Sigmoid colon (tissue), 7 donors: Measurements from ENCODE around the gene ADCY1. TPM values are rescaled to one million over a fixed set of nuclear protein-coding genes. Genes with fewer than 3 reads are reported as not detected.

Experiments used
- DNase-seq: peaks from one replicate; pipeline ENCODE4 v3.0.0-alpha.2; 2019
- H3K27ac ChIP-seq, 4 donors: fragments of 200-600 bp; sonication (generic); one replicate each; pipeline ENCODE4 v1.5.1; 2016 to 2019; ENCODE audit warnings: mild to moderate bottlenecking in 1 of 4
- H3K27me3 ChIP-seq, 3 donors: fragments of 200-600 bp; sonication (generic); one replicate each; pipeline ENCODE4 v1.5.1; 2019; ENCODE audit warnings: mild to moderate bottlenecking in 1 of 3
- H3K36me3 ChIP-seq, 4 donors: fragments of 200-600 bp; sonication (generic); one replicate each; pipeline ENCODE4 v1.5.1; 2016 to 2019
- H3K4me1 ChIP-seq, 4 donors: fragments of 200-600 bp; sonication (generic); one replicate each; pipeline ENCODE4 v1.5.1; 2017 to 2019
- H3K4me3 ChIP-seq, 4 donors: fragments of 200-600 bp; sonication (generic); one replicate each; pipeline ENCODE4 v1.5.1; 2017 to 2019; ENCODE audit warnings: mild to moderate bottlenecking in 2 of 4, moderate library complexity in 1 of 4
- H3K9me3 ChIP-seq, 4 donors: fragments of 200-600 bp in 3 of 4; sonication (generic) in 3 of 4; one replicate each; pipeline versions ENCODE4 v1.5.1 to v1.6.1; 2013 to 2019
- CTCF ChIP-seq, 4 experiments: fragments of 450-650 bp in 3 of 4; fragments of 200-600 bp in 1 of 4; IDR thresholded peaks; one replicate each; pipeline ENCODE4 v1.5.1; 2016 to 2019; ENCODE audit warnings: antibody characterized with exemption in 4 of 4, mild to moderate bottlenecking in 3 of 4, moderate library complexity in 2 of 4
- EP300 ChIP-seq, 4 donors: sonication (generic); formaldehyde crosslinking; IDR thresholded peaks; one replicate each; pipeline ENCODE4 v1.6.1; 2017; ENCODE audit warnings: antibody characterized with exemption in 4 of 4
- POLR2A ChIP-seq, 2 donors: fragments of 450-650 bp; IDR thresholded peaks; one replicate each; pipeline ENCODE4 v1.6.1; 2016; ENCODE audit warnings: antibody characterized with exemption in 2 of 2, mild to moderate bottlenecking in 2 of 2, moderate library complexity in 2 of 2
- POLR2AphosphoS5 ChIP-seq, 4 donors: sonication (generic); formaldehyde crosslinking; IDR thresholded peaks; one replicate each; pipeline ENCODE4 v1.6.1; 2017; ENCODE audit warnings: antibody characterized with exemption in 4 of 4
- WGBS, 2 donors: extraction: QIAGEN DNeasy Blood & Tissue Kit; methylation state at CpG; one replicate each; pipeline ENCODE4 v1.1.7; 2013; 5-methylcytosine and 5-hydroxymethylcytosine counted together
- intact Hi-C: fragments of 100-400 bp; cut with DNase I; formaldehyde crosslinking; loops from one replicate; pipeline ENCODE4 v1.15.1; 2023
- polyA plus RNA-seq, 3 donors: library from polyadenylated mRNA; stranded (reverse); fragments of 200-250 nt; gene quantifications; one replicate each; pipeline ENCODE4 v1.2.3, GENCODE V29; 2013
- total RNA-seq, 4 donors: library from RNA; depleted of rRNA; stranded (reverse); fragments of >200 nt; gene quantifications; one replicate each; pipeline ENCODE4 v1.1.0, GENCODE V29; 2016
- donor health status: healthy with polysubstance abuse.
- donor health status: Bipolar disorder and iron deficiency.
- donor health status: healthy.

The ADCY1 gene
- total and polyA plus RNA-seq, 7 donors, result 0.23 to 0.71 (median 0.55) TPM

- Histone ChIP-seq H3K36me3 (no peaks in the 10 kb centered on the region), H3K27me3 (peaks cover 0 to 24% (median 0%) of the 10 kb centered on the region in 3 donors), H3K9me3 (no peaks in the 10 kb centered on the region), H3K4me1 (no peaks in the 10 kb centered on the region), H3K4me3 (no peak overlapping the region), H3K27ac (peak overlapping the region in 1 of 4 donors; percentile 12)
- 48 to 58% methylated on average over 2 of the region's 2 CpGs for WGBS, 2 donors
- intact Hi-C loops, result no loop called here
- TF ChIP-seq POLR2AphosphoS5 (IDR thresholded peaks at IDR 0.05) (no peak), CTCF (IDR thresholded peaks at IDR 0.05) (no peak), POLR2A (IDR thresholded peaks at IDR 0.05) (no peak), EP300 (IDR thresholded peaks at IDR 0.05) (no peak)
- peak; percentile 75 for DNase-seq
Observed at GRCh38 chr7:45700556-45700955, 126.4 kb downstream of the ADCY1 start.

- H3K27me3 ChIP-seq, result peaks cover 0 to 24% (median 0%) of the 10 kb centered on the region in 3 donors
- 85 to 86% methylated on average over 18 of the region's 18 CpGs for WGBS, 2 donors
- H3K9me3 ChIP-seq, result no peaks in the 10 kb centered on the region
- TF ChIP-seq POLR2AphosphoS5 (IDR thresholded peaks at IDR 0.05) (no peak), CTCF (IDR thresholded peaks at IDR 0.05) (no peak), EP300 (IDR thresholded peaks at IDR 0.05) (no peak), POLR2A (IDR thresholded peaks at IDR 0.05) (no peak)
- no peak for DNase-seq
- intact Hi-C loops, result no loop called here
- H3K4me3 ChIP-seq, result no peak overlapping the region
- no peak overlapping the region for H3K27ac ChIP-seq
- H3K4me1 ChIP-seq, result no peaks in the 10 kb centered on the region
- no peaks in the 10 kb centered on the region for H3K36me3 ChIP-seq
Observed at GRCh38 chr7:45701701-45702510, 127.7 kb downstream of the ADCY1 start.

- 90 to 91% methylated on average over 5 of the region's 5 CpGs for WGBS, 2 donors
- H3K36me3 ChIP-seq, result no peaks in the 10 kb centered on the region
- intact Hi-C loops, result no loop called here
- no peak overlapping the region for H3K4me3 ChIP-seq
- H3K4me1 ChIP-seq, result no peaks in the 10 kb centered on the region
- no peak overlapping the region for H3K27ac ChIP-seq
- H3K9me3 ChIP-seq, result no peaks in the 10 kb centered on the region
- TF ChIP-seq POLR2A (IDR thresholded peaks at IDR 0.05), result no peak
- no peak for TF ChIP-seq EP300 (IDR thresholded peaks at IDR 0.05)
- no peak for TF ChIP-seq POLR2AphosphoS5 (IDR thresholded peaks at IDR 0.05)
- TF ChIP-seq CTCF (IDR thresholded peaks at IDR 0.05), result no peak
- no peak for DNase-seq
- peaks cover 0 to 24% (median 0%) of the 10 kb centered on the region in 3 donors for H3K27me3 ChIP-seq
Observed at GRCh38 chr7:45702751-45703150, 128.6 kb downstream of the ADCY1 start.

- H3K4me3 ChIP-seq, result no peak overlapping the region
- TF ChIP-seq CTCF (IDR thresholded peaks at IDR 0.05) (no peak), POLR2AphosphoS5 (IDR thresholded peaks at IDR 0.05) (no peak), POLR2A (IDR thresholded peaks at IDR 0.05) (no peak)
- H3K27ac ChIP-seq, result no peak overlapping the region
- H3K4me1 ChIP-seq, result no peaks in the 10 kb centered on the region
- DNase-seq, result no peak
- 91% methylated on average over 20 of the region's 20 CpGs for WGBS, 2 donors
- no peaks in the 10 kb centered on the region for H3K9me3 ChIP-seq
- peaks cover 0 to 24% (median 0%) of the 10 kb centered on the region in 3 donors for H3K27me3 ChIP-seq
- intact Hi-C loops, result no loop called here
- no peaks in the 10 kb centered on the region for H3K36me3 ChIP-seq
Observed at GRCh38 chr7:45703373-45703821, 129.2 kb downstream of the ADCY1 start.
